Subcutaneous adipose tissue (tissue), 4 donors: ENCODE measurements around the gene C17orf78. TPM values are rescaled to one million over a fixed set of nuclear protein-coding genes. Genes with fewer than 3 reads are reported as not detected.

Experiments used
- total RNA-seq, 4 donors: library from RNA; depleted of rRNA; stranded (reverse); fragments of >200 nt; gene quantifications; one replicate each; pipeline ENCODE4 v1.1.0, GENCODE V29; 2016
- TF ChIP-seq, protein P1 (sequence below): fragments of 450-650 bp; IDR thresholded peaks from one replicate; pipeline ENCODE4 v1.5.1; 2016; ENCODE audit warnings: low read depth, mild to moderate bottlenecking, control low read depth, antibody characterized with exemption, moderate library complexity

C17orf78 gene
- not detected for total RNA-seq

DNA sequence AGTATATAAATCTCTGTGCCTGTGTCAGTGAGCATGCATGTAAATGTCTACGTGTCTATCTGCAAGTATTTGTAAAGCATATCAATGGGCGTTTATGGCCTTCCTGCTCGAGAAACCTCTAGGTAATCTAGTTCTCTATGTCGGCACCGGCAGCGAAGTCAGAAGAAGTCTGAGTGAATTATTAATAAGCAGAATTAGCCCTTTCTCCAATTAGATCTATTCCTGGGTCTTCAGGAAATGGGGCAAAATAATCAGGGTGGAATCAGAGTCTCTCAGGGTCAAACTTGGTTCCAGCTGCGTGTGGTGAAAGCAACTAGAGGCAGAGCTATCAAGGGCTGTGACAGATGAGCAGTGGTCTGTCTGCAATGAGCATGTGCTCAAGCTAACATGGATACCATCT lies at the start of gene C17orf78:
TSS of gene C17orf78 (plus strand) at position 280 of the 400 bp plus-strand sequence. CDS start at position 388, 108 bp downstream.
- TF ChIP-seq, protein P1, sequence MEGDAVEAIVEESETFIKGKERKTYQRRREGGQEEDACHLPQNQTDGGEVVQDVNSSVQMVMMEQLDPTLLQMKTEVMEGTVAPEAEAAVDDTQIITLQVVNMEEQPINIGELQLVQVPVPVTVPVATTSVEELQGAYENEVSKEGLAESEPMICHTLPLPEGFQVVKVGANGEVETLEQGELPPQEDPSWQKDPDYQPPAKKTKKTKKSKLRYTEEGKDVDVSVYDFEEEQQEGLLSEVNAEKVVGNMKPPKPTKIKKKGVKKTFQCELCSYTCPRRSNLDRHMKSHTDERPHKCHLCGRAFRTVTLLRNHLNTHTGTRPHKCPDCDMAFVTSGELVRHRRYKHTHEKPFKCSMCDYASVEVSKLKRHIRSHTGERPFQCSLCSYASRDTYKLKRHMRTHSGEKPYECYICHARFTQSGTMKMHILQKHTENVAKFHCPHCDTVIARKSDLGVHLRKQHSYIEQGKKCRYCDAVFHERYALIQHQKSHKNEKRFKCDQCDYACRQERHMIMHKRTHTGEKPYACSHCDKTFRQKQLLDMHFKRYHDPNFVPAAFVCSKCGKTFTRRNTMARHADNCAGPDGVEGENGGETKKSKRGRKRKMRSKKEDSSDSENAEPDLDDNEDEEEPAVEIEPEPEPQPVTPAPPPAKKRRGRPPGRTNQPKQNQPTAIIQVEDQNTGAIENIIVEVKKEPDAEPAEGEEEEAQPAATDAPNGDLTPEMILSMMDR, result no peak

DNA sequence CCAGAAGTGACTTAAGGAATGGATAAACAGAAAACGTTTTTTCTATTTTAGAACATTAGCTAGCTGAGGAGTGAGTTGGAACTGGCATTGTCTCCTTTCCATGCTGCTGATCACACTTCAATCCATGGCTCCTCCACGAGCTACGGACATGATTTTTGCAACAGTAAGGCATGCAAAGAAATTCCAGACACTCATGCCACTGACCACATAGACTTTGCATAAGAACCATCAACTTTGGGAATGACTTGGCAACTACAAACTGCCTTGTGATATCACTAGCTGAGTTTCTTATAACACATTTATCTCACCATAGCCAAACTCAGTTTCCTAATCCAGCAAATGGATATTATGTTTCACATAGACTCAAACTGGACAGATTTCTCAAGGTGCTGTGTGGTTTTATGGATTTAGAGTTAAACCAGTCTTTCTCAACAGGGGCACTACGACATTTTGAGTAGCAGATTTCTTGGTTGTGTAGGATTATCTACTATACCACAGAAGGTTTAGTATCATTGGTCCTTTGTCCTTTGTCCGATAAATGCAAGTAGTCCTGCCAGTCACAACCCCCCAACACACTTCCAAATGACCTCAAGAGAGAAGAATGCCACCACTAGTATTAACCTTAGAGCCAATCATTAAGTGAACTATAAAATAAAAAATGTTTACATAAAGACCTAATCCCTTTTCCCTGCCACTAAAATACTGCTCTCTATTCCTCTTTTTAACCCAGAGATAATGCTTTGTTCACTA lies 48.3 kb upstream of the C17orf78 start:
- TF ChIP-seq, protein P1, result no peak

DNA sequence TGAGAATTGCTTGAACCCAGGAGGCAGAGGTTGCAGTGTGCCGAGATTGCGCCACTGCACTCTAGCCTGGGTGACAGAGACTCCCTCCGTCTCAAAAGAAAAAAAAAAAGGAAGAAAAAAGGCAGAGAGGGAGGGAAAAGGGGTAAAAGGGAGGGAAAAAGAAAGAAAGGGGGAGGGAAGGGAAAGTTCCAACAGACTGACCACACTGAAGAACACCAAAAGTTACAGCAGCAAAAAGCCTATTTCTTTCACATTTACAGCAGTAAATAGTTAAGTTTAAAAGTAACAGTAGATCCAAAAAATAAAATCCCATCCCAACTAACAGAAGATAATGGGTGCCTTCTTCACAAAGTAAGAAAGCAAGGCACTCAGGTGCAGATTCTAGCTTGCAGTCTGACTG lies 36.9 kb upstream of the C17orf78 start:
- TF ChIP-seq, protein P1, result no peak

DNA sequence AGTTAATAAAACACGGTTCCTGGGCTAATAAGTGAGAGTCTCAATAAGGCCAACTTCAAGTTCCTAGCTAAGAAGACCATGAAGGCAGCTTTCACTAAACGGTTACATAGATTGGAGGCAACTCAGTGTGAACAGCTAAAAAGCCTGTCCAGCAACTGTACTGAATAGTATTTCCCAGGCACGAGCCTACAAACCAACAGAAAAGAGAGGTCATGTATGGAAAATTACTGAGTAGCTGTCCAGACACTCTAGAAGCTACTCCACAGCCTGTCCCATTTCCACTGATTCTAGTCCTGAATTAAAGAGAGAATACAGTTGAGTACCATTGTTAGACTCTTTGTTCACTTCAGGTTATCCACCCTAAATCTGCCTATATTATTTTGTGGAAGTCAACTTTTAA lies 36.5 kb upstream of the C17orf78 start:
- TF ChIP-seq, protein P1, result no peak

DNA sequence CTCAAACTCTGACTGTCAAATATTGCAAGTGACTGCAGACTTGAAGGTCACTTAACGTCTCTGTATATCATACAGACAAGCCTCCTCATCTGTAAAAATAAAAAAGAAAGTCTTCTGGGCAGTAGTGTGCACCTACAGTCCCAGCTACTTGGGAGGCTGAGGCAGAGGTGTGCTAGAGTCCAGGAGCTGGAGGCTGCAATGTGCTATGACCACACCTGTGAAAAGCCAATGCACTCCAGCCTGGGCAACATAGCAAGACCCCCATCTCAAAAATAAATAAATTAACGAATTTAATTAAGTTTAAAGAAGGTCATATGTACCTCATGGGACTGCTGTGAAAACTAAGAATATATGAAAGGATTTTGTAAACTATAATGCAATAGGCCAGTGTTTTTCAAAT lies 35.0 kb upstream of the C17orf78 start:
- TF ChIP-seq, protein P1, result no peak

DNA sequence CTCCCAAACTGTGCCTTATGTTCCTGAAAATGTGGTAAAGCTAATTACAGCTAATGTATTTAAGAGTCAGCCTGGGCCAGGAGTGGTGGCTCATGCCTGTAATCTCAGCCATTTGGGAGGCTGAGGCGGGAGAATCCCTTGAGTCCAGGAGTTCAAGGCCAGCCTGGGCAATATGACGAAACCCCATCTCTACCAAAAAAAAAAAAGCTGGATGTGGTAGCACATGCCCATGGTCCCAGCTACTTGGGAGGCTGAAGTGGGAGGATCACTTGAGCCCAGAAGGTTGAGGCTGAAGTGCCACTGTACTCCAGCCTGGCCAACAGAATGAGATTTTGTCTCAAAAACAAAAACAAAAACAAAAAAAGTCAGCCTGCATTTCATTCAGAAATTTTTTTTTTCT lies 33.2 kb upstream of the C17orf78 start:
- TF ChIP-seq, protein P1, result no peak

DNA sequence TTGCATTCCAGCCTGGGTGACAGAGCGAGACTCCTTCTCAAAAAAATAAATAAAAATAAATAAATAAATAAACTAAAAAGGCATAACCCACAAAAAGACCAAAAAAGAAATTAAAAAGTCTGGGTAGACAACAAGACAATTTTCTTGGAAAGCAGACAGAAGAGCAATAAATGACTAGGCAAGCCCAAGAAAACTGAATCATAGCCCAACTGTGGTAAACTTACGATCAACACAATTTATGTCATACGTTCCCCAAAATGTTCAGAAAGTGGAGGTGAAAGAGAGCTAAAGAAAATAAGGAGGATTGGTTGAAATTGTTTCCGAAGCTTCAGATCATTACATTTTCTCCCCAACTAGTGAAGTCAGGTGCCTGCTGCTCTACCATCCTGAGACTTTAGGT lies 31.3 kb upstream of the C17orf78 start:
- TF ChIP-seq, protein P1, result no peak
